Subcutaneous abdominal adipose tissue (tissue), 5 donors: ENCODE measurements around the gene SIPA1L3.
"Not testable (repeated sequence)": the region's sequence is repeated elsewhere in the genome, so short reads cannot be mapped to it uniquely, and the experiment has no call there.

ENCODE experiments used
- H3K27ac ChIP-seq: one replicate; pipeline ENCODE4 v1.7.0; 2013; ENCODE audit warnings: low read depth, mild to moderate bottlenecking, inconsistent platforms, low read length, moderate library complexity
- H3K27me3 ChIP-seq, 5 donors: one replicate each; pipeline ENCODE4 v1.7.0; 2013; ENCODE audit warnings: low read length in 5 of 5, inconsistent platforms in 1 of 5; ENCODE audit not compliant: control insufficient read depth in 5 of 5, insufficient read depth in 4 of 5
- H3K36me3 ChIP-seq, 5 donors: one replicate each; pipeline ENCODE4 v1.7.0; 2013; ENCODE audit warnings: low read length in 5 of 5; ENCODE audit not compliant: control insufficient read depth in 5 of 5, insufficient read depth in 5 of 5
- H3K4me1 ChIP-seq, 5 donors: one replicate each; pipeline ENCODE4 v1.7.0; 2013; ENCODE audit warnings: low read length in 5 of 5, mild to moderate bottlenecking in 3 of 5, moderate library complexity in 1 of 5; ENCODE audit not compliant: control insufficient read depth in 5 of 5, insufficient read depth in 5 of 5
- H3K4me3 ChIP-seq, 5 donors: one replicate each; pipeline ENCODE4 v1.7.0; 2013; ENCODE audit warnings: low read length in 5 of 5, low read depth in 1 of 5
- H3K9ac ChIP-seq, 5 donors: one replicate each; pipeline ENCODE4 v1.7.0; 2013; ENCODE audit warnings: low read length in 5 of 5, mild to moderate bottlenecking in 4 of 5, moderate library complexity in 3 of 5
- H3K9me3 ChIP-seq, 5 donors: one replicate each; pipeline ENCODE4 v1.7.0; 2013; ENCODE audit warnings: low read length in 5 of 5; ENCODE audit not compliant: control insufficient read depth in 5 of 5
- donor health status: healthy.
- donor health status: healthy.
- donor health status: healthy.
- donor health status: healthy.
- donor health status: healthy.

SIPA1L3 gene

DNA sequence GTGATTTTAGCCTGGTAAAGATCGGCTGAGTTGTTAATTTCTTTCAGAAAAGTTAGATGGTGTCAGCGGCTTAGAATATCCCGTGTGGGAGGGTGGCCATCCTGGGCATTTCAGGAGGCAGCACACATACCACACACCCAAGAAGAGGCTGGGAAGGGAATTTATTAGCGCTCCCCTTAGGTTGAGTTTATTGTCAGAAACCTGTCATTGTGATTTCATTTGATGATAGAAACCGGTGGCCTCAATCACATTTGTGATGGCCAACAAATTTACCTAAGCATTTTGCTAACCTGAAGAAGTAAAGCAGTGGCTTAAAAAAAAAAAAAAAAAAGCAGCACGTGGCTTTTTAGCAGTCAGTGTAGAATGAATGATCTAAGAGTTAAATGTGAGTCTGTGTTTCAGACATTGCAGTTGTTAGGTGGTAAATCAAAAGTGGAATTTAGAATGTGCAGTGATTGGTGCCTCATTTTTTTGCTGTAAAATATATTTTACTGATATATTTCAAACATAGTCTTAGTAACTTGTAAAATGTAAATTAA lies 2.7 kb downstream of the SIPA1L3 start:
- Histone ChIP-seq H3K27me3 (no peaks in the 10 kb centered on the region), H3K4me1 (peaks cover 0 to 22% (median 22%) of the 10 kb centered on the region in 5 donors), H3K9ac (no peak overlapping the region), H3K4me3 (no peak overlapping the region), H3K36me3 (no peaks in the 10 kb centered on the region), H3K27ac (no peak overlapping the region), H3K9me3 (no peaks in the 10 kb centered on the region)

DNA sequence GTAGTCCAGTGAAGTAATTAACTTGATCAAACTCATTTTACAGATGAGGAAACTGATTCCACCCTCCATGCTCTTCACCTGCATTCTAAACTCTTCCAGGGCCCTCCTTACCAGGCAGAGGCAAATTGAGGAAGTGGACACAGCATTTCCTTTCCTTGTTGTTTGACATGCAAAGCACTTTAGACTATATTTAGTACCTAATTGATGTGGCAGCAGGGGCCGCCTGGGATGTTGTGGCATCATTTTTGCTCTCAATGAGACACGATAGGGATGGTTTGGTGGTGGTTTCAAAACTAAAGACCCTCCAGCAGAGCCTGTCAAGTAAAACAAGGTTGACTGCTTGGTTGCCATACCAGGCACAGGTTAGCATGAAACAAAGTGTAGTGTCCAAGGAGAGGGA lies 7.9 kb downstream of the SIPA1L3 start:
- Histone ChIP-seq H3K4me3 (no peak overlapping the region), H3K9ac (no peak overlapping the region), H3K9me3 (no peaks in the 10 kb centered on the region), H3K36me3 (peaks cover 0 to 2% (median 0%) of the 10 kb centered on the region in 5 donors), H3K4me1 (peaks cover 0 to 7% (median 1%) of the 10 kb centered on the region in 5 donors), H3K27me3 (no peaks in the 10 kb centered on the region), H3K27ac (no peak overlapping the region)

DNA sequence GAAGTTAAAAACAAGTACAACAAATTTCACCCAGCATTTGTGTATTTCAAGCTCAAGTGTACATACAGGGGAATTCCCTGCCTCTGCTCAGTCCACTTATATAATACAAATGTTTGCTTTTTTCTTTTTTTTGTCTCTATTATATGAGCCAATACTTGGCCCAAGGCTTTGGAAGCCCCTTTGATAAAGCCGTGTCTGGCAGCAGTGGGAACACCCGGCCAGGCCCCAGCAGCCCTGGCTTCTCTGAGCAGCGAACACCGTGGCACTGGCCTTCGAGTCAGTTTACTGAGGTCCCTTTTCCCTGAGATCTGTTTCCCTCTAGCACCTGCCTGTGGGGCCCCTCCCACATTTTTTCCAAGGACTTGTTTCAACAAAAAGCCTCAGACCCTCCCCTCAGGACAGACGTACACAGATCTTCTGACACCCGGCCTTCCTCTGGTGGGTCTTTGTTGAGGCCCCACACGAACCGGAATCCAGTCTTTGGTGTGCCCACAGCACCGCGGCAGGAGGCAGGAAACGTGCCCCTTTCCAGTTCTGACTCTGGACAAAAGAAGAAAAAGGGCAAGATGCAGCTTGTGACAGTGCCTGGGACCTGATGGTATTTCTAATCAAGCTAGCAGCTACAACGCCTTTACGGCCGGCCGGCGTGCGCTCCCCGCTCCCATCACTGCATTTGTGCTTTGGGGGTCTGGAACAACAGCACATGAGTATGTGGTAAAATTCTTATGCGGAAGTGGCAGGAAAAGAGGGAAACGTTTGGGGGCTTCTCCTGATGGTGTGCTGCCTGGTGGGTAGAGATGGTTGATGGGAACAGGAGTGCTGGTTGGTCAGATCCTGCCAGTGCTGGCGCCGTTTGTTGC lies 13.8 kb downstream of the SIPA1L3 start:
- no peak overlapping the region for H3K4me3 ChIP-seq
- H3K27ac ChIP-seq, result no peak overlapping the region
- no peaks in the 10 kb centered on the region for H3K27me3 ChIP-seq
- H3K9me3 ChIP-seq, result no peaks in the 10 kb centered on the region
- H3K4me1 ChIP-seq, result no peaks in the 10 kb centered on the region
- no peak overlapping the region for H3K9ac ChIP-seq
- H3K36me3 ChIP-seq, result peaks cover 0 to 4% (median 3%) of the 10 kb centered on the region in 5 donors

DNA sequence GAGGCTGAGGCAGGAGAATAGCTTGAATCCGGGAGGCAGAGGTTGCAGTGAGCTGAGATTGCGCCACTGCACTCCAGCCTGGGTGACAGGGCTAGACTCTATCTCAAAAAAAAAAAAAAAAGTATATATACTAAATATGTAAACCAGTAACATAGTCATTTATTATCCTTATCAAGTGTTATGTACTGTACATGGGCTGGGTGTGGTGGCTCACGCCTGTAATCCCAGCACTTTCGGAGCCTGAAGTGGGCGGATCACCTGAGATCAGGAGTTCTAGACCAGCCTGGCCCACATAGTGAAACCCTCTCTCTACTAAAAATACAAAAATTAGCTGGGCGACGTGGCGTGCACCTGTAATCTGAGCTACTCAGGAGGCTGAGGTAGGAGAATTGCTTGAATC lies 17.6 kb downstream of the SIPA1L3 start:
- H3K4me3 ChIP-seq, H3K27ac ChIP-seq: not testable (repeated sequence)

DNA sequence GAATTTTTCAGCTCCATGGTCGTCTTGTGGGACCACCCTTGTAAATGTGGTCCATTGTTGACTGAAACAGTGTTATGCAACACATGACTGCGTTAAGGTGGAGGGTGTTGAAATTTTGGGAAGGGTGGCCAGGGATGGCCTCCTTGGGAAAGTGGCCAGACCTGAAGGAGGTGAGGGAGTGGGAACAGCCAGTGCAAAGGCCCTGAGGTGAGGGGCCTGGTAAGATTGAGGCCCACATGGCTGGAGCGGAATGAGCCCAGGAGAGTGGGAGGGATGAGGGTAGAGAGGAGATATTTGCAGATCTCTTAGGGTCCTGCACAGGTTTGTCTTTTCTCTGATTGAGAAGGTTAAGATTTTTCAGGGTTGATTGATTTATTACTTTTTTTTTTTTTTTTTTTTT lies 18.2 kb downstream of the SIPA1L3 start:
- H3K27ac ChIP-seq, result no peak overlapping the region
- peaks cover 0 to 6% (median 2%) of the 10 kb centered on the region in 5 donors for H3K4me1 ChIP-seq
- no peaks in the 10 kb centered on the region for H3K27me3 ChIP-seq

More for the DNA sequence above, 17.6 kb downstream of the SIPA1L3 start:
- not testable (repeated sequence) for H3K4me1 ChIP-seq, H3K9ac ChIP-seq, H3K36me3 ChIP-seq, H3K27me3 ChIP-seq, H3K9me3 ChIP-seq

DNA sequence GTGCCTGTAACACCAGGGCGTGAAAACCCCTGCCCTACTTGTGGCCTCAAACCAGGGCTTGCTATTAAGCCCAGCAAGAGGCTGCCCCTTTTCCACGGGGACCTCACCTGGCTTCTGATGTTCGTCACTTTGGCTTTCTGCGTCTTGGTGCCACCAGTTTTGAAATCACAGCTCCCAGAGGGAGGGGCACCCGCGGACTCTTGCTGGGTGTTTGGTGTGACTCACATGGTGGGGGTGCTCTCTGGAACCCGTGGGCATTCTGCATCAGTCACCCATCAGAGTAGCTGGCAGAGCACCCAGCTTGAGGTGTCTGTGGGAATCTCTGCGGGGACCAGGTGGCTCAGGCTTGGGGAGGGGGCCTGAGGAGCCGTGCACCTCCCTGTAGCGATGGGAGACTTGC lies 19.2 kb downstream of the SIPA1L3 start:
- Histone ChIP-seq H3K9me3 (no peaks in the 10 kb centered on the region), H3K27me3 (no peaks in the 10 kb centered on the region), H3K36me3 (peaks cover 0 to 1% (median 0%) of the 10 kb centered on the region in 5 donors), H3K4me3 (no peak overlapping the region), H3K9ac (no peak overlapping the region), H3K27ac (no peak overlapping the region), H3K4me1 (peaks cover 0 to 6% (median 2%) of the 10 kb centered on the region in 5 donors)

More for the DNA sequence above, 18.2 kb downstream of the SIPA1L3 start:
- H3K9ac ChIP-seq, result no peak overlapping the region
- H3K4me3 ChIP-seq, result no peak overlapping the region
- peaks cover 0 to 4% (median 3%) of the 10 kb centered on the region in 5 donors for H3K36me3 ChIP-seq
- no peaks in the 10 kb centered on the region for H3K9me3 ChIP-seq

DNA sequence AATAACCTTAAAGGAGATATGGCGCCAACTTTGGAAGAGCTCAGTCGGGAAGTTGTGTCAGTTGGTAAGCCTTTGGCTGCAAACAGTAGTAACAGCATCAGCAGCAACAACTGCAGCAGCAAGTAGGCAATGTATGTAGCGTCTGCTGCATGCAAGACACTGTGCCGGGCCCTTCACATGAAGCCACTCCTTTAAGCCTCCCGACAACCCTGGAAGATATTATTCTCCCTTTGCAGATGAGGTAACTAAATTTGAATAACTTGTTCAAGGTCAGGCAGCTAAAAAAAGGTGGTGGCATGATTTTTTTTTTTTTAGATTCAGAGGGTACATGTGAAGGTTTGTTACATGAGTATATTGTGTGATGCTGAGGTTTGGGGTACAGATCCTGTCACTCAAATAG lies 19.7 kb downstream of the SIPA1L3 start:
- no peak overlapping the region for H3K9ac ChIP-seq
- H3K4me1 ChIP-seq, result peaks cover under 1 to 6% (median 2%) of the 10 kb centered on the region in 5 donors
- H3K4me3 ChIP-seq, result no peak overlapping the region
- H3K27ac ChIP-seq, result no peak overlapping the region
- no peaks in the 10 kb centered on the region for H3K9me3 ChIP-seq
- H3K27me3 ChIP-seq, result no peaks in the 10 kb centered on the region
- no peaks in the 10 kb centered on the region for H3K36me3 ChIP-seq

DNA sequence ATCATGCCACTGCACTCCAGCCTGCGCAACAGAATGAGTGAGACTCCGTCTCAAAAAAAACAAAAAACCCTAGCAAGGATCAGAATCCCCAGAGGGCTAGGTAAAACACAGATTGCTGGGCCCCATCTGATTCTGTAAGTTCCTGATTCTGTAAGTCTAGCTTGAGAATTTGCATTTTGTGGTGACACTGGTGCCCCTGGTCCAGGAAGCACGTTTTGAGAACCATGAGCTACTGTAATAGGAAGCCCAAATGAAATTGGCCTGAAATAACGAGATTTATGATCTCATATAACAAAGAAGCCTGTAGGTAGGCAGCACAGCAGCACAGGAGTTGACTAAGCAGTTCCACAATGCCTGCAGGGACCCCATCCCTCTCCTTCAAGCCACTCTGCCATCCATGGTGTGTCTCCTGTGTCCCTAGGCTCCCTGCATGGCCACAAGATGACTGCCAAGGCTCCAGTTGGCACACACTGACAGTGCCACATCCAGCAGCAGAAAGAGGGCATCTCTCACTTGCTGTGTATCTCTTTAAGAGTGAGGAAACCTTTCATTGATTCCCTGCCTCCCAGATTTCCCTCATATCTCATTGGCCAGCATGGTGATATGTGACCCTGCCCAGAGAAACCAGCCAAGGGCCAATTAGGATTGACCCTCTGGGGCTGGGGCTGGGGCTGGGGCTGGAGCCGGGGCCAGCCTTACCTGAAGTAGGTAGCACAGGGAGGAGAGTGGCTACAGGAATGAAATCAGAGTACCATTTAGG lies 21.7 kb downstream of the SIPA1L3 start:
- no peak overlapping the region for H3K4me3 ChIP-seq
- H3K9me3 ChIP-seq, result no peaks in the 10 kb centered on the region
- no peak overlapping the region for H3K27ac ChIP-seq
- H3K36me3 ChIP-seq, result no peaks in the 10 kb centered on the region
- peaks cover 2 to 23% (median 8%) of the 10 kb centered on the region in 5 donors for H3K4me1 ChIP-seq
- no peak overlapping the region for H3K9ac ChIP-seq
- H3K27me3 ChIP-seq, result no peaks in the 10 kb centered on the region

DNA sequence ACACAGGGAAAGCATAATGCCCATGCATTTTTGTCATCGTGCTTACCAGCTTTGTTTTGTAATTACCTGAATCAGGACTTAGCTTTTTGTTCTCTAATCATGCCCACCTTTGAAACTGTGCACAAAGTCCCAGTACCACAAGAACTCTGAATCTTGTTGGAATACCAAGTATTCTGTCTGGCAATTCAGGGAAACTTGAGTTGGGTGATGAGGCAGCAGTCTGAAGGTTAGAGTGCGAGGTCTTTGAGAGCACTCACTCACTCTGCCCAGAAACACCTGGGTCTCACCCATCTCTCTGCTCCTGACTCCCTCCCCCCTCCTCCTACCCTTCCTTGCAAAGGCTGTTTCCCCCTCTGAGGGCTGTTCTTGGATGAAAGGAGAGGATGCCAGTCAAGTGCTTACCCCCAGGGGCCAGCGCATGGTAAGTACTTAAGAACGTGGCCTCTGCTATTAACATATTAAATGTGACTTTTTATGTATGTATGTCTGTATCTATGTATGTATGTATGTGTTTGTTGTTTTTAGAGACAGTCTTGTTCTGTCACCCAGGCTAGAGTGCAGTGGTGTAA lies 22.4 kb downstream of the SIPA1L3 start:
- Histone ChIP-seq H3K27ac (no peak overlapping the region), H3K4me1 (peaks cover 4 to 28% (median 14%) of the 10 kb centered on the region in 5 donors), H3K27me3 (no peaks in the 10 kb centered on the region)

More for the DNA sequence above, 22.4 kb downstream of the SIPA1L3 start:
- Histone ChIP-seq H3K4me3 (no peak overlapping the region), H3K9me3 (no peaks in the 10 kb centered on the region), H3K36me3 (no peaks in the 10 kb centered on the region), H3K9ac (no peak overlapping the region)
